Urothelium cell line (cell line): Measurements from ENCODE around the gene PPME1.

Experiments used
- DNase-seq: peaks from one replicate; pipeline ENCODE4 v3.0.0; 2011; ENCODE audit warnings: low spot score, mixed read lengths
- FAIRE-seq: peaks from 2 replicates; lab custom pipeline; 2011; peaks lifted over from hg19 to GRCh38; lab: Jason Lieb, UNC

The PPME1 gene

DNA sequence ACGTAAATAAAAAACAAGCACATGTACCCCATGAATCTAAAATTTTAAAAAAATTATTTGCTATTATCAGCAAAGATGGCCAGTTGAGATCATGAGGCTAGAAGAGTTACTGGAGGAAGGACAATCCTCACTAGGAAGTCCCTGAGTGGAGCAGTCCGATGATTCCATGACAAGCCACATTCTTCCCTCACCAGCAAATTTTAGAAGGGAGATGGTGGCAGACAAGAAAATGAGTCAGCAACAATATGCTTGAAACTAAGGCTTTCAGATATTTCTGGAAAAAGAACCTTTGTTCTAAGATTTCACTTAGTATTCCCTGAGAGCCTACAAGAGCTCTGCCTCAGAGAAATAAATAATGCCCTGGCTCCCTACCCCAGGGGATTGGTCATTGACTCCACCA lies 105.5 kb downstream of the PPME1 start:
- FAIRE-seq, result no peak
- DNase-seq, result no peak

DNA sequence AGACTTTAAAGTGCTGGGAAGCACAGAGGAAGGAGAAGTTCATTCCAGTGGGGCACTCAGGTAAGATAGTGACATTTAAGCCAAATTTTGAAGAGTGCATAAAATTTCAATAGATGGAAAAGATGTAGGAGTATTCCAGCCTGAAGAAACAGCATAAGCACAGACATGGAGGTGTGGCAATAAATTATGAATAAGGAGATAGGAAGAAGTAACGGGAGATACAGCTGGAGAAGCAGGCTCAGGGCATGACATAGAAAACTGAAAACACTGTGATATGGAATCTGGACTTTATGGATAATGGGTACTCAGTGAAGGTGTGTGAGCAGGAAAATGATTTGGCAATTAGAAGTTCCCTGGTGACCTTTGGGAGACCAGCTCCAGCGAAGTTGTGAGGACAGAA lies 107.0 kb downstream of the PPME1 start:
- no peak for FAIRE-seq

DNA sequence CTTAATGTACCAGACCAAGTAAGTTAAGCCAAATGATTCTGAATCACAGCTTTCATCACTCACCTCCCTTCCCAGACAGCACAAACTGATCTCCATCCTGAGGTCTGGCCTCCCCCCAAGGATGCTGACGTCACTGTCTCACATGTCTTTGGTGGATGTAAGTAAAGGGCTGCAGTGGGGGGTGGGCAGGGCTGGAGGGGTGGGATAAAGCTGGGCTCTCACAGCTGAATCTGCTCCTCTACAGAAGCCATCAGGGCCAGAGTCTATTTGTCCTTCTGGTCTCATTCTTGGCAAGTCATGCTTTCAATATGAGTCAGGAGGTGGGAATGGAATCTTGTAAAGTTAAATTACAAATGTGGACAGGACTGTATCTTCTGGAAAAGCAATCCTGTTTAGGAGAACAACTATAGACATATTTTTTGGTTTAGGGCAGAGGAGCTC lies 107.7 kb downstream of the PPME1 start:
- FAIRE-seq (peak; percentile 23), DNase-seq (peak; percentile 68)

More for the DNA sequence above, 107.0 kb downstream of the PPME1 start:
- DNase-seq, result no peak

DNA sequence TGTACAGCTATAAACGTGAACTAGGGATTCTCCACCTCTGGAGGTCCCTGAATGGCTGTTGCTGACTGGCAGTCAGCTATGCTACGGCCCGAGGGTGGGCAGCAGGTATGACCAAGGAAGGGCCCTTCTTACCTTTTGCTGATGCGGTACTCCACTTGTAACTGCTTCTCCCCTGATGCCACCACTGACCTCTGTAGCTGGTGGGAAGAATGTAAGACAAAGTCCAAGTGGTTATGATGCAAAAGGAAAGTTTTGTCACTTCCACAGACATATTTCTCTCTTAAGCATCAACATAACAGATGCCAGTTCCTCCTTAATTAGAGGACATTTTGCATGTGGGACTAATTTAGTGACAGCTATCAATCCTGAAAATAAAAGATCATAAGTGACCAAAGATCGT lies 108.2 kb downstream of the PPME1 start:
- DNase-seq (no peak), FAIRE-seq (no peak)

DNA sequence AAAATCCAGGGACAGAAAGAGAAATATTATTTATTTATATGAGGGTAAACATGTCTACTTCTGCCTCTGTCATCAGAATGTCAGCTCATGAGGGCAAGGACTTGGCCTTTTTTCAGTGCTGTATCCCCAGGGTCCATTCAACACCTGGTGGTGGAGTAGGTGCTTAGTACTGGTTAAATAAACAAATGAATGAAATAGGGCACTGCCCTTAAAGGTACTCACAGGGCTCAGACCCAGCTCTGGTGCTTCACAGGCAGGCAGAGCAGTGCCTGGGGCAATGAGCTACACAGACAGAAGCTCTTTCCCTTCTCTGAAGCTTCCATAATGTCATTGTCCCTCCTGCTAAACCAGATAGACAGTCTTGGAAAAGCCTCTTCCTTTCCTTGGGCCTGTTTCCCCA lies 109.4 kb downstream of the PPME1 start:
- DNase-seq (no peak), FAIRE-seq (no peak)

DNA sequence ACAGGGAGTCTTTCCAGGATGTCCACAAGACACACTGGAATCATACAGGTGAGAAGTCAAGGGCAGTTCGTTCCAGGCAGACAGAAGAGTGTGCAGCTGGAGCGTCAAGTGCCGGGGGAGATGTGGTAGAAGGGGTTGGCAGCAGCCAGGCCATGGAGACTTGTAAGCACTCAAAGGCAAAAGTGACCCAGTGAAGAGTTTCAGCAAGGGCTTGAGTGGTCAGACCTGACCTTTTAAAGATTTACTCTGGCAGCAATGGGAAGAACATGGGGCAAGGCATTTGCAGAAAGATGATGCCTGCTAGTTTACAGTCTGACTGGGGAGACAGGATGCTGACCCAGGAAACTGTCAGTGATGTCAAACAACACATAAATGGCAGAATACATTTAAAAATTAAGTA lies 111.3 kb downstream of the PPME1 start:
- DNase-seq (no peak), FAIRE-seq (no peak)

DNA sequence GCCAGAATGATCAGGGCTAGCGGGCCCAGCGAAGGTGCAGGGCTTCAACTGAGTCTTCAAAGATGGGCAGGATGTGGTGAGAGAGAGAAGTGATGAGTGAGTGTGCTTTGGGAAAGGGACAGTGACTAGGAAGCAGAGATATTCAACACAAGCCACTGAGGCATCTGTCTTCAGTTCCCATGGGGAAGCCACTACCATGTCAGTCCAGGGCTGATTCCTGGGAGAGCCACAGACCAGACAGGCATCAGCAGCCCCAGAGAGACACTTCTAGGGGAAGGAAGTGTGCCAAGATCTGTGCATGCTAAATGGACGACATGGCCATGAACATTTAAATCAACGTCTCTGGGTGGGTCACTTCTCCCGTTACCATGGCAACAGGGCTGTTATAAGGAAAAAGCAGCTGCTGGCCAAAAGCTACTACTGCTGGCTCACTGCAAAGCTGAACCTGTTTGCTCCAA lies 111.9 kb downstream of the PPME1 start:
- FAIRE-seq, result no peak
- no peak for DNase-seq

DNA sequence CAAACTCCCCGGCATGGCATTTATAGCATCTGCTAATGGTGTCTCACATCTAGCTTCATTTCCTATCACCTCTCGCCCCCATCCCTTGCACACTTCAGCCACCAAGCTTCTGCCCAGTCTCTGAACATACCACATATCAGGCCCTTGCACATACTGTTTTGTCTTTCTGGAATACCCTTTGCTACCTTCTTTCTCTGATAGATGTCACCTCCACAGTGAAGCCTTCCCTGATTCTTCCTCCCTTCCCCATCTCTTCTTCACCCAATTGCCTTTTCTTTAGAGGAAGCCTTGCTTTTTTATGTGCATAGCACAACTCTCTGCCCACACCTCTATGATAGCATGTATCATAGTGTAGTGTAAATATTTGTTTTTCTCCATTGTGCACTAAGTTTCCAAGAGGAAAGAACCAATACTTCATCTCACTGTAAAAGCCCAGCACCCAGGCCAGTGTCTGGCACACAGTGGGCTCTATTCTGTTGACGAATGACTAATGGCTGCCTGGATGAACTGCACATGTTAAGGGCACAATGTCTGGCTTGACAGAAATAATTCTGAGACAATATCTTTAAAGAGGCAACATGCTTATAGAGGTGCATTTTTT lies 112.6 kb downstream of the PPME1 start:
- FAIRE-seq, result no peak
- no peak for DNase-seq

DNA sequence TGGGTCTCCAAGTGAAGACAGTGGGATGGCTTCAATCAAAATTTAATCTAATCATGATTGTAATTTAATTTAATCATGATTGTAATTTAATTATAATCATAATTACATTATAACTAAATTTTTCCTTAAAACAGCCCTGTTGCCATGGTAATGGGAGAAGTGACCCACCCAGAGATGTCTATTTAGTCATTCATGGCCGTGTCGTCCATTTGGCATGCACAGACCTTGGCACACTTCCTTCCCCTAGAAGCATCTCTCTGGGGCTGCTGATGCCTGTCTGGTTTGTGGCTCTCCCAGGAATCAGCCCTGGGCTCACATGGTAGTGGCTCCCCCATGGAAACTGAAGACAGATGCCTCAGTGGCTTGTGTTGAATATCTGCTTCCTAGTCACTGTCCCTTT lies 113.4 kb downstream of the PPME1 start:
- no peak for DNase-seq
- FAIRE-seq, result no peak

DNA sequence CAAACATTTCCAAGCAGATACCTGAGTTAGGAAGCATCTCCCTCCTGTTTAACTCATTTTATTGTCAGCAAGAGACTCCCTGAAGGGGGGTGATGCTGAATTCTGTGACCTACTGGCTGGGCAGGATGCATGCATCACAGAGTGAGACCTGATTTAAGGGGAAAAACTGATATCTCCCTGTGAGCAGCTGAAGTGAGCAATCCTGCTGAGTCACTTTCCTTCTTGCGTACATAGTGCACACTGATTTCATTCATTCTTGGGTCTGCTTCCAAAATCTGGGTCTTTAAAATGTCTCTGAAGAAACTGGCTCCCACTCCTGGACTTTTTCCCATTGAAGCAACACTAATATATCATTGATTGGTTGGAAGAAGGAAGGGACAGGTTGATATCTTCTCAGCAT lies 117.1 kb downstream of the PPME1 start:
- FAIRE-seq (no peak), DNase-seq (peak; percentile 66)

DNA sequence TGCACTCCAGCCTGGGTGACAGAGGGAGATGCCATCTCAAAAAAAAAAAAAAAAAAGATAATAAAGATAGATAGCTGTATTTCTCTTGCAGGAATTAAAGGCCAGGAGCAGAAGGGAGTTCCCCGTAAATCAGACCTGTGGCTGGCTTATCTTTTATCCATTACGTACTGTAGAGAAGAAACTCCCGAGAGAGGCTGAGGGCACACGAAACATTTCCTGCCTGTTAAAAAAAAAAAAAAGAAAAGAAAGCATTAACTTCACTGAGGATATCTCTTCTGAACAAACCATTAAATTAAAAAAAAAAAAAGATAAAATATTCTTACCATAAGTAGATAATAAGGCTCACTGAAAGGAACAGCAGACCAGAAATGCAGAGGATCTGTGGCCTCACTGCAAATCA lies 117.8 kb downstream of the PPME1 start:
- no peak for DNase-seq
- FAIRE-seq, result no peak

DNA sequence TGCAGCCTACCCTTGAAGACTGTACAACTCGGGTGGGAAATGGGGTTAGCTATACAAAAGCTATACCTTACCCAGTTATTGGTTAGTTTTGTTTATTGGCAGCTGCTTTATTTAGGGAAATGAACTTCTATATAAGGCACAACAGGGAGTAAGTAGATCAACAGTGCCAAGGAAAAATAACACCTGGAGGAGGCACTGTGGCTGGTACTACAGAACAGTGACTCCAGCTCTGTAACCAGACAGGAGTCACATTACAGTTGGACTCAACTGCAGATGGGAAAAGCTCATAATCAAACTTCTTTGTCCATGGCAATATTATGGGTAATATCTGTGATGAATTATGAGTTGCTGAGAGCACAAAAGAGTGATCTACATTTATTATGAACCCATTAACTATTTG lies 126.4 kb downstream of the PPME1 start:
- DNase-seq (no peak), FAIRE-seq (no peak)

DNA sequence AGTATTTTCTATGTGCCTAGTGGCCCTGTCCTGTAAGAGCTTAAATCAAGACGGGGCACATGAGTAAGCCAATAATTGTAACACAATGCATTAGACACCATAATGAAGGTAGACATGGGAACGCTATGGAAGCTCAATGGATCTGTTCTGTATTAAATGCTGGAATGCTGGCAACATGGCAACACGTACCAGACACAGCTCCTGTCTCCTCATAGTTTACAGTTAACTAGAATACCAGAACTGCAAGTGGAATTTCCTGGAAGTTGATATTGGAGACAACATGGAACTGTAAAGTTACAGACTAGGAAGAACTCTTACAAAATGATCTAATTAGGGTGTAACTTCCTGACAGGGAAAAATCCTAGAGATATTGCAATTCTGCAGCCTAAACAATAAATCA lies 127.9 kb downstream of the PPME1 start:
- no peak for DNase-seq
- FAIRE-seq, result no peak
